ENCODE results near the gene KCNQ1.

KCNQ1 gene

GRCh38 chr11:2443881-2444820 lies 657 bp upstream of the KCNQ1 start, which contains the start of gene TRPM5:
TSS of gene TRPM5 (minus strand) at chr11:2444514. CDS start at chr11:2423036, 21,478 bp downstream.
- DNase-seq = no peak

- no peak for DNase-seq
These were observed 1.1 kb downstream of the KCNQ1 start for GRCh38 chr11:2445746-2446551.

DNA sequence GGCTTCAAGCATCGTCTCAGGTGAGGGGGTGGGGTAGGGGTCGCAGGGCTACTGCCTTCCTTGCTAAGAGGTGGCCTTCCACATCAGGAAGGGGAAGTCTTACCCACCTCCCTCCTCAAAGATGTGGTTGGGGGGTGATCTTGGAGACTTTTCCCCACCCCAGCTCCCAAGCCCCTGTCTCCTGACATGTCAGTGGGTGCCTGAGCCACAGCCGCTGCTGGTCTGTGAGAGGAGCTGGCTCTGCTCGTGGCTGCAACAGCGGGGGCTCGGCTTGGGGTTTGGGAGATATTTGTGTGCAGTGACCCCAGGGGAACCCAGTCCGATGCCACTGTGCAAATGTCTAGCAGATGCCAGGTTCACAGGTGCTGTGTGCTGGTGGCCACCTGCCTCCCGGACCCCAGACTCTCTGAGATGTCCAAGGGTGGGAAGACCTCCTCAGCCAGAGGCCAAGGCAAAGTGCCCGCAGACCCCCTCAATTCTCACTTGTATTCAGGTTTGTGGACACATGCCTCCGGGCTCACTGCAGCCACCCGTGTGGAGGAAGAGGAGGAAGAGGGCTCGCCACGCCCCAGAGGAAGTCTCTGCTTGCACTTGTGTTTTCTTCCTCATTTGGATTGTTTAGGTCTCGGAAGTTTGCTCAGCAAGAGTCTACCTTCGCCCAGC lies 1.9 kb downstream of the KCNQ1 start:
- no peak for DNase-seq

DNA sequence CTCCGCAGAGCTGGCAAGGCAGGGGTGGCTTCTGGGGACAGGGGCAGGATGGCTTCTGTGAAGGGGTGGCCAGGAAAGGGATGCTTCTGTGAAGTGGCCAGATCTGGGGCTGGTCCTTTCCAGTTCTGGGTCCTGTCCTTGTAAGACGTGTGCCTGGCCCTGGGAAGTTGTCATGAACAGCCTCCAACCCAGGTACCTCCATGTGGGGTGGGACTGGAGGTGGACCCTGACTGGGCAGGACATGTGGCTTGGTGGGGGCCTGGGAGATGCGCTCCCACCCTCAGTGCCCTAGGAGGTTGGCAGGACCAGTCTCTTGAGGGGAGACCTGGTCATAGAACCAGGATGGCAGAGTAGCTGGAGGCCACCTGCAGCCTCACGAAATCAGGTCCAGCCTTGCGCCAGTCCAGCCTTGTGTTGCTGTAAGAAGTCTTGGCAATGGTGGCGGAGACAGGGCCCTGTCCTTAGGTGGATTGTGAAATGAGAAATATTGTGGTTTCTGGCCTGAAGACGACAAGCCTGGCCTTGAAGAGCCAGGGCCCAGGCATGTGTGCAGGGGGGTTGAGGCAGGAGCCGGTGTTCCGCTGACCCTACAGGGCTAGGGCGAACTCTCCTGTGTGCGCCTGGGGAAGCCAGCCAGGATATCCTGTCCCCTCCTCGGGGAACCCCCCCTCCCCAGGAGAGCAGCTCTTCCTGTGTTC lies 2.6 kb downstream of the KCNQ1 start:
- DNase-seq = no peak

DNA sequence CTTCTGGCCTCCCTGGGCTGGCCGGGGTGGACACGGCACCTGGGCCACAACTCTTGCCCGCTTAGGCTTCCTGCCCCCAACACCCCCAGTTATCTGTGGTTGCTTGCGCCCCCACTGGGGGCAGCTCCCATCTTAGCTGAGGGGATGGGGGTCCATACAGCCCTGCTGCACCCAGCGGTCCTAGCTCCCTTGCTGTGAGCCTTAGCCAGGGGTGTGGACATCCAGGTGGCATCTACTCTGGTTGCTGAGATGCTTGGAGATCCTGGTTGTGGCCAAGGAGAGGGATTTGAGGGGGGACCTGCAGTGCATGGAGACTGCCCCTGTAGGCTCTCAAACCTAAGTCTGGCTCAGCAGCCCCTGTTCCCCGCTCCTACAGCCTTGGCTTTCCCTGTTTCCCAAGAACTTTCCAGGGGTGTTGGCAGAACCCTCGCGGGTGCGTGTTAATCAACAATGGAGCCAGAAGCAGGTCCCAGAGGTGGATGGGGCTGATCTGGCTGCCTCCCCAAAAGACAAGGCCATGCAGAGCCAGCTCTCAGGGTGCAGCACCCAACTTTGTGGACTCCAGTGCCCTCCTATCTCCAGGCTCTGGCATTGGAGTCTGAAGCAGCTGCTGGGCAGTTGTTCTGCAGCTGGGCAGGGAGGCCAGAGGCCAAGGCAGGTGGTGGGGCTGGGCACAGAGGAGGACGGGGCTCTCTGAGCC lies 3.3 kb downstream of the KCNQ1 start:
- no peak for DNase-seq

- no peak for DNase-seq
These were observed 4.1 kb downstream of the KCNQ1 start for GRCh38 chr11:2448661-2449547.

DNA sequence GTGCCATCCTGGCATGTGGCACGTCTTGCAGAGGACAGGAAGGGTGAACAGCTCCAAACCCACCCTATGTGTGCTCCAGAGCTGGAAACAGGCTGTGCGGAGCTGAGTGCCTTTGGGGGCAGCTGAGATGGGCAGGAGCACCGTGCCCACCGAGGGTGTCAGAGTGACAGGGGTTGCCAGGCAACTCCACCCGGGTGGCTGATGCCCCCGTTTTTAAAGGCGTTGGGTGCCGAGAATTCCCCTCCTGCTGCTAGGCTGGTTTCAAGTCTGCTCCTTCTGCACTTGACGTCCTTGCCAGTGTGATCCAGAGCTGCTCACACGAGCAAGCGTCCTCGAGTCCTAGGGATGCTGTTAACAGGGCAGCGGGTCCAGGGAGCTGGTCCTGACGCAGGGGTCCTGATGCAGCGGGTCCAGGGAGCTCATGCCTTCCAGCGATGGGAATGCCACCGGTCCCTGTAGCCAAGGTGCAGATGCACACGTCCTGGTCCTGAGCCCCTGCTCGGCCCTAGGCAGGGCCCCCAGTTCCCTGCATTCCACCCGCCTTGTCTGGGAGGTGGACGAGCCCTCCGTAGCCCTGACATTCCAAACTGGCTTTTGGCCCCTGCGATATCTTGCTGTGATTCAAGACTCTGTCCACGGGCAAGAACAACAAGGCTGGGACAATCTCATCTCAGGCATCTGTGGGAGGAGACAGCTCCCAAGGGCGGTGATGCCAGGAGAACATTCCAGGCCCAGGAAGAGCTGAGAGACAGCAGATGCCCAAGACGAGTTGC lies 4.9 kb downstream of the KCNQ1 start:
- DNase-seq = no peak

DNA sequence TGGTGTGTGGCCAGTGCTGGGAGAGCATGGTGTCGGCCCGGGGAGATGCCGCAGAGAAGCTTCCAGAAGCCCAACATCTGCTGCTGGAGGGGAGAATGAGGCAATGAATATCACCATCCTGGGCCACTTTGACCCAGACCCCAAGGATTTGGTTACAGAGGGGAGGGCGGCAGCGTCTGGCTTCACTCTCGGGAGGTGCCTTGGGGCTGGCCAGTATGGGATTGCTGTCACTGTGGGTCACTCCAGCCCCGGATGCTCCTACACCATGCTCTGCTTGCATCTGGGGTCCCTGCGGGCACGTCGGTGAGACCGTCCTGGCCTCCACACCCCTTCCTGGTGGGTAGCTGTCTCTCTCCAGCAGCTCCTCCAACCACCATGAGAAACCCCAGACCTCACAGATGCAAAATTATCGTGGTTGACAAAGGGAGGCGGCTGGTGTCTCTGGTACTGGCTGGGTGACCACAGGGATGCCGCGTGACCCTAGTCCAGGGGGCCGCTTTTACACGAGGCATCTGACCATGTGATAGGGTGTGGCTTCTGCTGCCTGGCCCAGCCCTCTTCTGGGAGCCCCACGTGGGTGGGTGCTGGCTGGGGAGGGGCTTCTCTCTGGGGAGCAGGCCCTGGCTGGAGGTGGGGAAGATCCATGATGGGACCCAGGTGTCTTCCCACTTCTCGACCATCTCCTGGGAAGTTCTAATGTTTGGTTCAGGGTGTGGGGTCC lies 5.7 kb downstream of the KCNQ1 start:
- no peak for DNase-seq

DNA sequence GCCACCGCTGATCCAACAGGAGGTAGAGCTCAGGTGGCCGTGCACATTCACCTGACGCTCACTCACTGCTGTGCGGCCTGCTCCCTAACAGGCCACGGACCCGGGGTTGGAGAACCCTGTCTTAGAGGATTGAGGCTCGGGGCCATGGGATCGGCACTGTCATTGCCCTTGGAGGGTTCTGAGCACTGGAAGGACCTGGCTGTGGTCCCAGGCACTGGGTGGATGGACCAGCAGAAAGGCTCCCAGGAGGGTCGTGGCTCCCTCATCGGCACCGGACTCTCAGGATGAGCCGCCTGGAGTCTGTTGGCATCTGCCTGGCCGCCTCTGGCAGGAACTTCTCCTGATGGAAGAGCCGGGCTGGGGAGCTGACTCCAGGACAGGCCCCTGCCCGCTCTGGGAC lies 6.5 kb downstream of the KCNQ1 start:
- DNase-seq = no peak

- DNase-seq = no peak
These were observed 7.1 kb downstream of the KCNQ1 start for GRCh38 chr11:2451916-2452315.

DNA sequence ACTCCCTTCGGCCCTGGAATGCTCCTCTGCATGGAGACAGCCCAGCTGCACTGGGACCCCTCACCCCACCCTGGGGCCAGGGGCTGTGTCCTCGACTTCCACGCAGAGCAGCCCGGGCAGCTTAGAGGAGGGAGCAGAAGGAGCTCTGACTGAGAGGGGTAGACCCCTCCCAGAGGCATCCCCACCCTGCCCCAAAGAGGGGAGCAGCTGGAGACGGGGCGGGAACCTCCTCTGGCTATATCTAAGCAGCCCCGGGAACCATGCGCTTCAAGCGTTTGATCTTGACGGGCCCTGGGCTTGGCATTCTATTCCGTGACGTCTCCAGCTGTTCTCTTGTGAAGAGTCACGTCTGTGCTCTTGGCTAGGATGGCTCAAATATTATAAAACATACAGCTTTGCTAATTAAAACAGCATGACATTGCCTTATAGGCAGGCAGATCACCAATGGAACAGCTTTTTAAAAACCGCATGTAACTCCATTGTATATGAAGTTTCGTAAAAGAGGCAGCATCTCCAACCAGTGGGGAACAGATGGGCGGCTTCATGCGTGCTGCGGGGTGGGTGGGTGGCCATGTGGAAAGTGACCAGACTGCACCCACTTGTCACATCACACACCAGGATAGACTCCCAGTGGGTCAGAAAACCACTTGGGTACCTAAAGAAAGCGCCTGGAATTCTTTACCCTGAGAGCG lies 7.7 kb downstream of the KCNQ1 start:
- peak; percentile 66 for DNase-seq

DNA sequence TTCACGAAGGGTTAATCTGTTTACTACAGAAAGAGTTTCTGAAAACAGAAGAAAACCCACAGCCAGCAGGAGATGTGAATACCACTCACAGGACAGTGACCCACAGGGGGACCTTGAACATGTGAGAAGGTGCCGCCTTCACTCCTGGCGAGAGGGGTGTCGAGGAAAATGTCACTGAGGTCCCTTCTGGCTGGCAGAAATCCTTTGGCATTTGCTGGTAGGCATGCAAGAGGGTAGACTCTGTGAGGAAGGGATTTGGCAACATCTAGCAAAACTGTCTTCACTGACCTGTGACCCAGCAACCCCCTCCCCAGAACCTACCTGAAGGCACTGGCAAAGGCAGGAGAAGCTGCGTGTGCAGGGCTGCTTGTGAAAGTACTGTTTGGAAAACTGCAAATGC lies 8.6 kb downstream of the KCNQ1 start:
- no peak for DNase-seq

- no peak for DNase-seq
These were observed 13.5 kb downstream of the KCNQ1 start for GRCh38 chr11:2458321-2458720.

DNA sequence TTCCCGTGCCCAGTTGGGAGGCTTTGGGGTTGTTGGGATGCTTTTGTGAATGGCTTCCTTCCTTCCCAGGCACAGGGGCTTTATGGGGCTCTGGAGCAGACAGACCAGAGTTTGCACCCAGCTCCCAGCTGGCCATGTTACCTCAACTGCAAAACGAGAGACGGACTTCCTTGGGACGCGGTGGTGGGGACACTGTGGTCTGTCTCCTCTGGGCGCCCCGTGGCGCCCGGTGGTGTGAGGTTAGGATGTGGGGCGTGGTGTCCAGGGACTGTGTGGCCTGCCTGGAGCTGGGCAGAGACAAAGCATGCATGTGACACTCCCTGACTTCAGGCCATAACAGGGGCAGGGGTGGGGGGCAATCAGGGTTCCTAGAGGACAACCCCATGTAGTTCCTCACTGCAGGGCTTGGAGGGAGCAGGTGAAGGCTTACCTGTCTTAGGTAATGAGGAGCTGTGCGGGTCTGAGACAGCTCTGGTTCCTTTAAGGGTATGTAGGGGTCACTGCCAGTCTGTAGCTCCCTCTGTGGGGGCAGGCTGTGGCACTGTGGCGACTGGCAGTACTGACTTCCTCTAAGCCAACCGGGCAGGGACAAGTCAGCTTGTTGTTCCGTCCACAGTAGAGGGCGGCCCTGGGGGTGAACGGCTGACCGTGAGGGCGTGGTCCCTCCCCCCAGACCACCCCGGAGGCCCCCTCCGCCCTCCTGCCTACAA lies 14.4 kb downstream of the KCNQ1 start:
- peak; percentile 17 for DNase-seq

GRCh38 chr11:2459796-2460531 lies 15.2 kb downstream of the KCNQ1 start:
- DNase-seq = no peak

DNA sequence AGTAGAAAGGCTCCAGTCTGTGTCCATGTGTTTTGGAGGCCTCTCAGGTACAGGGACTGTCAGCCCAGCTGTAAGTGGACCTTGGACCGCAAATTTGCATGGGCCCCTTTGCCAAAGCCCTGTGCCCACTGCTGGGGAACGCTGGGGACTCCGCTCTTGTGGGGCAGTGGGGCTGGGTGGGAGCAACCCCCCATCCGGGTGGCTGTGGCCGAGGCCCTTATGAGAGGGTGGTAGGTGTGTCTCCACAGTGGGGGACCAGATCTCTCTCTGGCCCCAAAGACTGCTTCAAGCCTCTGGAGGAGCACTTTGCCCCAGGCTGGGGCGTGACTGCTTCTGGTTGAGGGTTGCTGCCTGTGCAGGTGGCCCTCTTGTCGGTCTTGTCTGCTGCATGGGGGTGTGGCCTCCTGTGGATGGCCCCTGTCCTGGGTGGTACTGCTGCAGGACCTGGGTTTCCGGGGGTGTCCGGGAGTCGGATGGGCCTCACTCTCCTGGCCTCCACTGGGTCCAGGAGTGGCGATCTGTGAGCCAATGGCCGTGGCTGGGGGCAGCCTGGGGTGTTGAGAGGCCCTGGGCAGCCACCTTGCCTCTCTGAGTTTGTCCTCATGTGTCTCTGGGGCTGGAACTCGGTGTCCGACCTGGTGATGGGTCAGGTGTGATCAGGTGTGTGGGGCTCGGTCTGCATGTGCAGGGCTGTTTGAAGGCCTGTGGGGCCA lies 15.9 kb downstream of the KCNQ1 start:
- DNase-seq = peak; percentile 12

Measured in right hindlimb (tissue), 1 donor.